Naive thymus-derived CD4-positive, alpha-beta T cell (primary cell): ENCODE measurements around the gene HP. TPM values are rescaled to one million over a fixed set of nuclear protein-coding genes. Genes with fewer than 3 reads are reported as not detected.
A peak's percentile ranks its signal among the peaks of the same experiment; 100 is the strongest.

Experiments used
- ATAC-seq: fragments of 150-1000 bp; cut with Tn5 transposase; 2 replicates; pipeline ENCODE4 v1.10.0; 2021; ENCODE audit warnings: mild to moderate bottlenecking, moderate library complexity
- CTCF ChIA-PET: fragments of 350-600 bp; sonication (Branson Sonifier 250); formaldehyde crosslinking; loops from one replicate; lab custom pipeline; 2021; ENCODE audit warnings: antibody characterized with exemption; lab: Charles Lee
- POLR2A ChIA-PET: fragments of 350-600 bp; sonication (Branson Sonifier 250); formaldehyde crosslinking; loops from one replicate; lab custom pipeline; 2021; ENCODE audit warnings: antibody characterized with exemption, inconsistent platforms; lab: Charles Lee
- DNase-seq, 9 donors: peaks; one replicate each; pipeline versions ENCODE4 v3.0.0 to v3.0.0-alpha.2; 2020 to 2022; ENCODE audit warnings: mixed read lengths in 1 of 9
- H3K27ac ChIP-seq: one replicate; pipeline ENCODE4 v1.7.0; 2013; ENCODE audit warnings: mild to moderate bottlenecking, low read depth, low read length, moderate library complexity
- H3K27me3 ChIP-seq, 2 donors: one replicate each; pipeline ENCODE4 v1.7.0; 2013; ENCODE audit warnings: low read length in 2 of 2, mild to moderate bottlenecking in 2 of 2, moderate library complexity in 2 of 2; ENCODE audit not compliant: control insufficient read depth in 2 of 2, insufficient read depth in 2 of 2
- H3K36me3 ChIP-seq, 3 experiments: 1 replicate in 2 of 3; 2 replicates in 1 of 3; pipeline ENCODE4 v1.7.0; 2013; ENCODE audit warnings: low read length in 3 of 3, mild to moderate bottlenecking in 3 of 3, moderate library complexity in 1 of 3; ENCODE audit not compliant: insufficient read depth in 3 of 3, control insufficient read depth in 2 of 3
- H3K4me1 ChIP-seq, 2 donors: one replicate each; pipeline ENCODE4 v1.7.0; 2013; ENCODE audit warnings: low read length in 2 of 2, mild to moderate bottlenecking in 2 of 2, moderate library complexity in 1 of 2; ENCODE audit not compliant: control insufficient read depth in 2 of 2, insufficient read depth in 2 of 2
- H3K4me3 ChIP-seq: 2 replicates; pipeline ENCODE4 v1.7.0; 2013; ENCODE audit warnings: mild to moderate bottlenecking, low read length
- H3K9me3 ChIP-seq, 3 experiments: 1 replicate in 2 of 3; 2 replicates in 1 of 3; pipeline ENCODE4 v1.7.0; 2013; ENCODE audit warnings: low read length in 3 of 3; ENCODE audit not compliant: control insufficient read depth in 2 of 3
- H3K27ac Mint-ChIP-seq, 9 donors: one replicate each; pipeline ENCODE4 v1.8.0; 2020 to 2022; ENCODE audit warnings: mixed read lengths in 9 of 9, mild to moderate bottlenecking in 8 of 9, moderate library complexity in 5 of 9, inconsistent platforms in 2 of 9
- H3K27me3 Mint-ChIP-seq, 5 donors: one replicate each; pipeline ENCODE4 v1.8.0; 2021 to 2022; ENCODE audit warnings: mixed read lengths in 5 of 5, mild to moderate bottlenecking in 1 of 5
- H3K36me3 Mint-ChIP-seq, 5 donors: one replicate each; pipeline ENCODE4 v1.8.0; 2020 to 2022; ENCODE audit warnings: mixed read lengths in 5 of 5, mild to moderate bottlenecking in 3 of 5, inconsistent platforms in 1 of 5
- H3K4me1 Mint-ChIP-seq, 7 donors: one replicate each; pipeline ENCODE4 v1.8.0; 2020 to 2022; ENCODE audit warnings: mixed read lengths in 7 of 7, mild to moderate bottlenecking in 3 of 7, inconsistent platforms in 1 of 7
- H3K4me3 Mint-ChIP-seq, 10 donors: one replicate each; pipeline ENCODE4 v1.8.0; 2020 to 2022; ENCODE audit warnings: mild to moderate bottlenecking in 10 of 10, mixed read lengths in 10 of 10, moderate library complexity in 6 of 10, inconsistent platforms in 2 of 10
- H3K9me3 Mint-ChIP-seq, 11 donors: one replicate each; pipeline ENCODE4 v1.8.0; 2020 to 2022; ENCODE audit warnings: mixed read lengths in 11 of 11, mild to moderate bottlenecking in 4 of 11, inconsistent platforms in 1 of 11, moderate library complexity in 1 of 11
- intact Hi-C, 2 donors: fragments of 100-400 bp; cut with micrococcal nuclease; formaldehyde crosslinking; loops; one replicate each; pipeline ENCODE4 v1.15.1; 2023
- polyA plus RNA-seq, 2 donors: library from polyadenylated mRNA; unstranded; fragments of 300-500 nt; fragmentation: Illumina TruSeq; gene quantifications; one replicate each; pipeline ENCODE4 v1.2.3, GENCODE V29; 2021
- total RNA-seq, 6 experiments: library from RNA in 5 of 6; stranded (reverse) in 5 of 6; gene quantifications; 1 replicate in 5 of 6; 2 replicates in 1 of 6; pipeline ENCODE4 v1.2.3 and lab custom pipeline; 2021 to 2026

HP gene
- total and polyA plus RNA-seq, 7 experiments from 2014 or later: 0.26 to 5.2 TPM; not detected in 5

- H3K9me3 Mint-ChIP-seq: peaks cover 0 to 1% (median 0%) of the 10 kb centered on the region in 11 donors
- no peaks in the 10 kb centered on the region for H3K27me3 Mint-ChIP-seq
- ChIA-PET CTCF (no interaction called here), POLR2A (no interaction called here)
- H3K27ac Mint-ChIP-seq: peak overlapping the region in 1 of 9 donors; percentile 69
- Histone ChIP-seq H3K27me3 (no peaks in the 10 kb centered on the region), H3K36me3 (peaks cover 0 to 65% (median 3%) of the 10 kb centered on the region in 3 experiments), H3K4me3 (no peak overlapping the region), H3K9me3 (no peaks in the 10 kb centered on the region), H3K27ac (no peak overlapping the region), H3K4me1 (no peaks in the 10 kb centered on the region)
- peak overlapping the region in 1 of 10 donors; percentile 25 for H3K4me3 Mint-ChIP-seq
- peaks cover 9 to 24% (median 11%) of the 10 kb centered on the region in 7 donors for H3K4me1 Mint-ChIP-seq
- DNase-seq (no peak), ATAC-seq (no peak)
- peaks cover 0 to 35% (median under 1%) of the 10 kb centered on the region in 5 donors for H3K36me3 Mint-ChIP-seq
- intact Hi-C loops: no loop called here
Measured at GRCh38 chr16:72013888-72014581, 40.3 kb upstream of the HP start.

GRCh38 chr16:72014675-72015074, 39.6 kb upstream of the HP start:
- Histone ChIP-seq H3K4me3 (no peak overlapping the region), H3K4me1 (no peaks in the 10 kb centered on the region), H3K9me3 (no peaks in the 10 kb centered on the region), H3K27ac (no peak overlapping the region), H3K27me3 (no peaks in the 10 kb centered on the region), H3K36me3 (peaks cover 0 to 69% (median 3%) of the 10 kb centered on the region in 3 experiments)
- POLR2A ChIA-PET: no interaction called here
- Mint-ChIP-seq H3K4me1 (peaks cover 7 to 24% (median 10%) of the 10 kb centered on the region in 7 donors), H3K27me3 (no peaks in the 10 kb centered on the region), H3K36me3 (peaks cover 0 to 41% (median 5%) of the 10 kb centered on the region in 5 donors), H3K27ac (no peak overlapping the region), H3K4me3 (no peak overlapping the region), H3K9me3 (peaks cover 0 to 1% (median 0%) of the 10 kb centered on the region in 11 donors)
- DNase-seq (no peak), ATAC-seq (no peak)
- intact Hi-C loops: no loop called here
- CTCF ChIA-PET: no interaction called here

- ChIA-PET POLR2A (no interaction called here), CTCF (no interaction called here)
Measured at GRCh38 chr16:72015124-72015523, 39.2 kb upstream of the HP start.

DNA sequence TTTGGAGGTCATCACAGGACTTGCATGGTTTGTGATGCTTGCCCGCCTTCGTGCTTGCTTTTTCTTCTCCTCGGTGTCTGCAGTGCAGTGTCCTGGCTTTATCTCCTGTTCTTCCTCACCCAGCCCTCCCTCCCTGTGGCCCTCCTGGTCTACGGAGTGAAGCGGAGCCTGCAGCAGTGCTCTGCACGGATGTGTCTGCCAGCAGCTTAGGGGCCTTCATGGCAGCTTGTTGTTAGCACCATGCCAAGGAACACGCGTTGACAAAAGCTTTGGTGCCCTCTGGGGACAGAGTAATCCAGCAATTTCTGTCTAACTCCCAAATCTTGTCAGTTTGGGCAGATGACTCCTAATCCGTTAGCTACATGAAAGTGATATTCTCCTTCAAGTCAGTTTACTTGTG, 35.8 kb upstream of the HP start:
- Histone ChIP-seq H3K27ac (no peak overlapping the region), H3K9me3 (no peaks in the 10 kb centered on the region), H3K36me3 (peaks cover 0 to 86% (median 3%) of the 10 kb centered on the region in 3 experiments), H3K4me1 (no peaks in the 10 kb centered on the region), H3K4me3 (no peak overlapping the region), H3K27me3 (no peaks in the 10 kb centered on the region)
- POLR2A ChIA-PET: no interaction called here
- H3K4me1 Mint-ChIP-seq: peaks cover 0 to 5% (median 0%) of the 10 kb centered on the region in 7 donors
- DNase-seq (no peak), ATAC-seq (no peak)
- peak overlapping the region in 1 of 9 donors; percentile 30 for H3K27ac Mint-ChIP-seq
- CTCF ChIA-PET: no interaction called here
- H3K27me3 Mint-ChIP-seq: no peaks in the 10 kb centered on the region
- H3K9me3 Mint-ChIP-seq: peaks cover 0 to 1% (median 0%) of the 10 kb centered on the region in 11 donors
- H3K4me3 Mint-ChIP-seq: no peak overlapping the region
- intact Hi-C loops: no loop called here
- peaks cover 0 to 46% (median 5%) of the 10 kb centered on the region in 5 donors for H3K36me3 Mint-ChIP-seq

More at GRCh38 chr16:72015124-72015523, 39.2 kb upstream of the HP start:
- peaks cover 0 to 1% (median 0%) of the 10 kb centered on the region in 11 donors for H3K9me3 Mint-ChIP-seq
- peaks cover 3 to 19% (median 5%) of the 10 kb centered on the region in 7 donors for H3K4me1 Mint-ChIP-seq
- DNase-seq: no peak
- Histone ChIP-seq H3K27ac (no peak overlapping the region), H3K27me3 (no peaks in the 10 kb centered on the region), H3K9me3 (no peaks in the 10 kb centered on the region), H3K36me3 (peaks cover 0 to 69% (median 3%) of the 10 kb centered on the region in 3 experiments), H3K4me3 (no peak overlapping the region), H3K4me1 (no peaks in the 10 kb centered on the region)
- peaks cover 0 to 41% (median 5%) of the 10 kb centered on the region in 5 donors for H3K36me3 Mint-ChIP-seq
- H3K4me3 Mint-ChIP-seq: no peak overlapping the region
- intact Hi-C loops: no loop called here
- no peak for ATAC-seq
- no peaks in the 10 kb centered on the region for H3K27me3 Mint-ChIP-seq
- no peak overlapping the region for H3K27ac Mint-ChIP-seq

DNA sequence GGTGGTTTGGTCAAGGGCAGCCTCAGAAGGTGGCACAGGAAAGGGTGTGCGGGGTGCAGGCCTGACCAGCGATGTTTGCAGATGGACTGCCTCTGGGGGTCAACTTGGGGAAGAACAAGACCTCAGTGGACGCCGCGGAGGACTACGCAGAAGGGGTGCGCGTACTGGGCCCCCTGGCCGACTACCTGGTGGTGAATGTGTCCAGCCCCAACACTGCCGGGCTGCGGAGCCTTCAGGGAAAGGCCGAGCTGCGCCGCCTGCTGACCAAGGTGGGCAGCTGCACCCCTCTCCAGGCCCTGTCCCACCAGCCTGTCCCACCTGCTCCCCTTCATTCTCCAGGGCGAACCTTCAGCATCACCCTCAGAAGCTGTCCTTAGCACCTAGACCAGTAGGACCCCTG, 33.3 kb upstream of the HP start:
- no peaks in the 10 kb centered on the region for H3K27me3 ChIP-seq
- H3K36me3 ChIP-seq: peaks cover 0 to 87% (median 3%) of the 10 kb centered on the region in 3 experiments
- intact Hi-C loops: no loop called here
- no peak for DNase-seq
- Mint-ChIP-seq H3K27ac (no peak overlapping the region), H3K27me3 (no peaks in the 10 kb centered on the region), H3K36me3 (peaks cover 4 to 53% (median 19%) of the 10 kb centered on the region in 5 donors), H3K9me3 (no peaks in the 10 kb centered on the region), H3K4me1 (peaks cover 0 to 3% (median 0%) of the 10 kb centered on the region in 7 donors), H3K4me3 (no peak overlapping the region)
- ATAC-seq: no peak
- no peaks in the 10 kb centered on the region for H3K9me3 ChIP-seq
- CTCF ChIA-PET: no interaction called here
- H3K4me3 ChIP-seq: no peak overlapping the region
- no peaks in the 10 kb centered on the region for H3K4me1 ChIP-seq
- H3K27ac ChIP-seq: no peak overlapping the region
- POLR2A ChIA-PET: no interaction called here

DNA sequence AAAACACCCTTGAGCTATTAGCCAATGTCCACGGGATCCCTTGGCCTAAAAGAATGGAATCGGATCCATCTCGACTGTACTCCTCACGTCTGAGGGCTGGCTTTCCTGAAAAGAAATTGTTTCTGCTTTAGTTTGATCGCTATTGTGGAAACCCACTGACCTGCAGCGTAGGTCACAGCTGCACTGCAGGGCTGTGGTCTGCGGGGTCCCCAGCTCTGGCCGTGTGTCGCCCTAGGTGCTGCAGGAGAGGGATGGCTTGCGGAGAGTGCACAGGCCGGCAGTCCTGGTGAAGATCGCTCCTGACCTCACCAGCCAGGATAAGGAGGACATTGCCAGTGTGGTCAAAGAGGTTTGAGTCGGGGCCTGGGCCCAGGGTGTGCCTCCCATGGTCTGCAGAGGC, 32.2 kb upstream of the HP start:
- CTCF ChIA-PET: no interaction called here
- H3K27me3 Mint-ChIP-seq: no peaks in the 10 kb centered on the region

More for the DNA sequence above, 32.2 kb upstream of the HP start:
- DNase-seq (no peak), ATAC-seq (no peak)
- H3K27me3 ChIP-seq: no peaks in the 10 kb centered on the region
- no peak overlapping the region for H3K27ac ChIP-seq
- no peak overlapping the region for H3K4me3 ChIP-seq
- POLR2A ChIA-PET: interaction anchor here (0.6 kb wide), 1 partner anchor 191 kb away, joined by 4 read pairs; no protein-coding TSS in a partner anchor
- Mint-ChIP-seq H3K27ac (no peak overlapping the region), H3K36me3 (peaks cover 4 to 44% (median 17%) of the 10 kb centered on the region in 5 donors), H3K4me1 (no peaks in the 10 kb centered on the region), H3K9me3 (no peaks in the 10 kb centered on the region), H3K4me3 (no peak overlapping the region)
- intact Hi-C loops: no loop called here
- H3K36me3 ChIP-seq: peaks cover 0 to 77% (median 1%) of the 10 kb centered on the region in 3 experiments
- no peaks in the 10 kb centered on the region for H3K9me3 ChIP-seq
- no peaks in the 10 kb centered on the region for H3K4me1 ChIP-seq
